NCI-H1105 (cell line): ENCODE data around the gene BRWD1.

Experiments
- DNase-seq: peaks from one replicate; lab custom pipeline; 2025; lab: John Stamatoyannopoulos, UW

Gene BRWD1

GRCh38 chr21:39197448-39198233 is 115.8 kb downstream of the BRWD1 start:
- no peak for DNase-seq

- no peak for DNase-seq
Measured at GRCh38 chr21:39196838-39197237, 116.6 kb downstream of the BRWD1 start.

DNA sequence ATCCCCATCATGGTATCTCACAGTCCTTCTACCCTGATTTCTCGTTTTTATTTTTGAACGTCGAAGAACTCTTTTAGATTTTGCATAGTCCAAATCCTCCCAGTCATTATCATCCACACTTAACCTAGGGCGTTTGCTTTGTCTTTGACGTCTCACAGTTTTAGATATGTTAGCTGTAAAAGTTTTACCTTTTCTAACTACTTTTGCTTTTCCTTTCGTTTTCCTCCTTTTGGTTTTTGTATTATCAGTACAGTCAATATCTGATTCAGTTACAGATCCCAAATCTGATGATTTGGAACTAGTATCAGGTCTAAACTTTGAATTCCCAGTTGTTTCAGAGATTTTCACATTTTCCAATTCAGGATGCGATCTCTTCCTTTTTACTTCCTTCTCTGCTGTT is 117.1 kb downstream of the BRWD1 start:
- no peak for DNase-seq

- DNase-seq, result no peak
Measured at GRCh38 chr21:39193380-39193779, 120.1 kb downstream of the BRWD1 start.

DNA sequence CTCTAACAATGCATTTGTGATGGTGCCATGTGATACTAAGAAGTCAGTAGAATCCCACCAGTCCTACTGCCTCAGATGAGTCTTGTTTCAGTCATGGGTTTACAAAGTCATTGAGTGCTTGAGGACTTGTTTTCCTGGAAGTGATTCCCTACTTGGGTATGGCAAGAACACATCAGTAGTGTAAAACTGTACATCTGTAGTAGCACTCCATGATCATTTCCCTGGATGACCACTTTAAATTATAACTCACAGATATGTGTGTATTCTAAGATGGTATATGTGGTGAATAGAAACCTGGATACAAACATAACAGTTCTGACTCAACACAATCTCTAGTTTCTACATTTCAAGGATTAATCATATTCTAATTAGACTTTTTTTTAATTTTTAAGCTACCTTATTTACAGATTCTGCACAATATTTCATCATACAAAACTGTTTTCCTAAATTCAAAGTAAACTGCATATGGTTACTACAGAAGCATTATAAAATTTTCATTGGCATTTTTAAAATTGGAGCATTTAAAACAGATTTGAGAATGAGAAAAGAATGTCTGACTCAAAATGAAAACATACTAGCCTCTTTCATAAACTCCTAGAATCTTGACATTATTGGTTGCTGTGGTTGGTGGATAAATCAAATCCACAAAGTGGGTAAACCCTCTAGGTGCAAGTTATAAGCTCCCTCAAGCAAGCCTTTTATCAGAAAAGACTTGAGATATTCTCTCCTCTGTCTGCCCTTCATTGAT is 123.4 kb downstream of the BRWD1 start:
- no peak for DNase-seq

DNA sequence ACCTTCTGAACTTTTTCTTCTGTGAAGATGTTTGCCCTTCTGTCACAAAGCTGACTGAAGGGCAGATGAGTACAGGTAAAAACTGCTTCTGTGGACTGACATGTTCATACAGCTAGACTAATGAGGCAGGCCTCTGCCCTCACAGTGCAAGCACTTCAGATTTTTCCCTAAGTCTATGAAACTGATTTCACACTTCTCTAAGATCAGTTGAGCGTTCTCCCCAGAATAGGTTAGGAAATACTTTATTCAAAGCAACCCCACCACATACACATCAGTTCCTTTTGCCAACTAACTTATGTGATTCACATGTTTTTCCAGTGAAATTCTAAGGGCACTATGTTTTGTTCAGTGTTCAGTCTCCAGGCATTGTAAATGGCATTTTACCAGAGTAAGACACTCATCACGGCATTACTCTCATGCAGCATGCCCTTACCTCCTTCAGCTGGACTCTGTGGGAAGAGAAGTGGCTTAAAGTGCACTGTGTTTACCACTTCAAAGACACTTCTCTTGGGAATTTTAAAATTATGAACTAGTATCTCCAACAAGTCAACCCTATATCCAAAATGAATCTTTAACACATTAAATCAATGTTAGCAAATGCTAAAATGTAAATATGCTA is 124.8 kb downstream of the BRWD1 start:
- DNase-seq, result no peak

GRCh38 chr21:39187141-39187540 is 126.3 kb downstream of the BRWD1 start:
- DNase-seq, result no peak

- no peak for DNase-seq
Measured at GRCh38 chr21:39186676-39187075, 126.8 kb downstream of the BRWD1 start.

DNA sequence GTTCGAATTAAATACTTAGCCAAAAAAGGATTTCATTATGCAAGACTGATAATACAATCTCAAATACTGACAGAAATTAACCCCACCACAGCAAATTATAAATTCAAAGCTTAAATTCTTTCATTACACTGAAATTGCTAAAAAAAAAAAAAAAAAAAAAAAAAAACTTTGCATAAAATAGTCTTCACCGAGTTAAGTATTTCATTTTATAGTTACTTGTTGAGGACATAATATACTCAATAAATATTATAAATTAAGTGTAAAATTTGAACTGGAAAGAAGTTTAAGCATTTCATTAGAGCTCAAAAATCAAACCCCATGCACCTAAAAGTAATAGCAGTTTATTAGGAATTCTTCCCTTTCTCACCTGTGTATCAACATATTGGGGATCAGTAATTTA is 128.3 kb downstream of the BRWD1 start:
- no peak for DNase-seq

DNA sequence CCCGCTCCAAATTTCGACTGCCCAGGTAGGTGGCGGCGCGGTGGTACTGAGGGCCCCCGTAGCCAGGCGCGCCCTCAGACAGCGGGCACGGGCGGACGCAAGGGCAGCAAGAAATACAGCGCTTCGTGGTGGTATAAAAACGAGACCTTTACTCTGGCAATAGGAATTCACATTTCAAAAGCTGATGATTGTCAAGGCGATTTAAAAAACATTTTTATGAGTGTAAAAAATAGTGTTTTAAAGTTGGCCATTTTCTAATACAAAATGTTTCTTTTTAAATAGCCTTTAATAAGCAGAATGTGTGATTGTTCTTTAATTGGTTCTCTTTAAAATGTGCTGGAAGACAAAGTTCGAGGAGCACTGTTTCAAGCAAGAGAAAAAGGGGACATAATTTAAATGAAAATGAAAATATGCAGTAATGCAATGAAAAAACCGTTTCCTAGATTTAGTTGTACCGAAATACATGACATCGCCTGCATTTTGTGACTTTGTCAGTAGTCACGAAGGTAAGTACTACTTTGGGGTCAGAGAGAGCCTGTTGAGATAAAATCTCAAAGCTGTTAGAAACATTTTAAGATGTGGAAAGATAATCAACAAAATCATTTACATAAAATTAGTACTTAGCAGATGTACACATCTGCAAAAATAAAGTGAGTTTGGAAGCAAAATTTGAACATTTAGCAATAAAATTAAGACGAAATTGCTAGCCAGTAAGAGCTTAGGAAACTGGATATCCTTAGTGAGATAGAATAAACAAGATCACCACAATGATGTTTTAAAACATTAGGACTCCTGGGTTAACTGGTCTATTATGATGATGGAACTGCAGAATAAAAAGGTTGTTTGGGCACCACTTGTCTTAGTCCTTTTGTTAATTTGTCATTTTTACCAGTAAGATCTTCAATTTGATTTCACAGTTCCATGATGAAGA is 129.1 kb downstream of the BRWD1 start:
- no peak for DNase-seq

DNA sequence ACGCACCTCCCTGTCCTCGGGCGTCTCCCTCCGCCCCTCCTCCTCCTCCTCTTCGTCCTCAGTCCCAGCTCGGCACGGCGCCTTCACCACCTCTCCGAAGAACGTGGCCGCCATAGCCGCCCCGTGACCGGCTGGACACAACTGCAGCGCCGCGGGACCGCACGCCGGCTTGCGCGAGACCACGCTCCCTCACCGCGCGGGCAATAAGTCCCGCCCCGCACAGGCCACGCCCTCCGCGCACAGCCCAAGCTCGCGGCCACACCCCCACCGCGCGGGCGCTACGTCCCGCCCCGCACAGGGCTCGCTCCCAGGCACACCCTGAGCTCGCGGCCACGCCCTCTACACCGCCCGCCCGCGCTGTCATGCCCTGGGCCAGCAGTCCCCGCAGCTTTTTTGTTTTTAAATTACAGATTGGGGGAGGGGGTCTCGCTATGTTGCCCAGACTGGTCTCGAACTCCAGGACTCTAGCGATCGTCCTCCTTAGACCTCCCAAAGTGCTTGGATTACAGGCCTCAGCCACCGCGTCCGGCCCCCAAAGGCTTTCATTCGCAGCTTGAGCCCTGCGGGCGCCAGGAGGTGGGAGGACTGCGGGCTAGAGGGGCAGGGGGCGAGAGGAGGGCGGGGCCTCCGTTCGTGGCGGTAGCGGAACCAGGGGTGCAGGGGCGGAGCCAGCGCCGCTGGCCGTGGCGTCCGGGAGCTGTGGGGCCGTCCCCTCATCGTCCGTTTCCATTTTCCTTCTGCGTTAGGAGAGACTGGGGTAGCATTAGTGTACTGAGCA is 130.0 kb downstream of the BRWD1 start, which contains the start of gene PSMG1:
PSMG1 (minus strand) TSS at position 180 of the 778 bp plus-strand sequence; CDS start at position 114, 66 bp downstream.
- DNase-seq, result peak; percentile 95

- no peak for DNase-seq
Measured at GRCh38 chr21:39182484-39183271, 130.8 kb downstream of the BRWD1 start.

GRCh38 chr21:39182016-39182415 is 131.4 kb downstream of the BRWD1 start:
- DNase-seq, result no peak

- no peak for DNase-seq
Measured at GRCh38 chr21:39181205-39181818, 132.1 kb downstream of the BRWD1 start.

GRCh38 chr21:39180429-39181019 is 132.9 kb downstream of the BRWD1 start:
- no peak for DNase-seq

DNA sequence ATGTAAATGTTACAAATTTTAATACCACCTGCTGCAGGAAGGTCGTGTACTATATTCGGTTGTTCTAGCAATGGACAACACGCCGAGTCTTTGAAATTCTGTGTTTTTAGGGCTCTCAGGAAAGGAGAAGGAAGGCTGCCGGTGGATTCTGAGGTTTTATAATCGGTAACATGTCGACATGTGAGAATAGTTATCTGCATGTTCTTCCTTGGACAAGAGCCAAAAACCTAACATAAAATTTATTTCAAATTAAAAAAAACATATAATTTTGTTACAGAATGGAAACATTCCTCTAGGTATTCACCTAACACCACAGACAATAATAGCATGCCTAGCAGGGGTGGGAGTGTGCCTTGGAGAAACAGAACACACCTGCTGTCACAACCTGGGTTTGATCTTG is 135.0 kb downstream of the BRWD1 start:
- DNase-seq, result no peak

DNA sequence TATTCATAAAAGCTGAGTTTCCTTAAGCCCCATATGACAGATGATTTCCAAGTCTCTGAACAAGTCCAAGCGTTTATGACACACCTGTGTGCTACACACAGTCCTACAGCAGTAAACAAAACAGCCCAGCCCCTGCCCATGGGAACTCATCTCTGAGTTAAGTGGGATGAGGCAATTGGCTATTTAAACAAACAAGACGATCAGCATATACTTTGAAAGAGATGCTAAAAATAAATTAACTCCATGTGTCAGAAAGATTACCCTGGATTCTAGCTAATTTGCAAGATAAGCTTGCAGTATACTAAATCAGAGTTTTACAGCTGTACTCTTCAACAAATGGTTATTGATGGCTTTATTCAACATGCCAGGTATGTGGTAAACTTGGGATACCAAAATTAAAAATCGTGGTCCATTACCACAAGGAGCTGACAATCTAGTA is 137.1 kb downstream of the BRWD1 start:
- DNase-seq, result no peak

DNA sequence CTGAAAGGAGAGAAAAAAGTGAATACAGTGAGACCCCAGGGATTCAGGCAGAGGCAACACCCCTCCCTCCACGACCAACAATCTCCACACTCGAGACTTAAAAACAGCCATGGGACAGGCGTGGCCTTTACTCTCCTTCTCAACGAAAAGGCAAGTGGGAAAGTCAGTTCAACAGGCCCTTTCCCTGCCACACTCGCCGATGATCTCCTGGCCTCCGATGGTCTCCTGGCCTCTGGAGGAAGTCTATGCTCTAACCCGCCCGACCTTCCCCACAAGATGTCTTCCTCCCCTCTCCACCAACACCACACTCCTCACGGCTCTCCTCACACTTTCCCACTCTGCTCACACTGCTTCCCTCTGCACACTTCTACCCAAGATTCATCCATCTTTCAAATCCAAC is 137.8 kb downstream of the BRWD1 start:
- no peak for DNase-seq

- DNase-seq, result no peak
Measured at GRCh38 chr21:39175154-39175553, 138.3 kb downstream of the BRWD1 start.
